Suprapubic skin (tissue), 4 donors: Measurements from ENCODE around the gene SLC5A9.

ENCODE experiments used
- POLR2A ChIP-seq, 2 donors: fragments of 450-650 bp; IDR thresholded peaks; one replicate each; pipeline ENCODE4 v1.6.1; 2017; ENCODE audit warnings: antibody characterized with exemption in 2 of 2, mild to moderate bottlenecking in 2 of 2, moderate library complexity in 2 of 2
- POLR2AphosphoS5 ChIP-seq, 3 donors: sonication (generic); formaldehyde crosslinking; IDR thresholded peaks; one replicate each; pipeline ENCODE4 v1.6.1; 2017; ENCODE audit warnings: antibody characterized with exemption in 3 of 3
- TF ChIP-seq, protein P1 (sequence below), 2 donors: fragments of 200-600 bp in 1 of 2; fragments of 450-650 bp in 1 of 2; sonication (generic) in 1 of 2; IDR thresholded peaks; one replicate each; pipeline ENCODE4 v1.5.1; 2016 to 2019; ENCODE audit warnings: antibody characterized with exemption in 2 of 2, mild to moderate bottlenecking in 1 of 2, moderate library complexity in 1 of 2

DNA sequence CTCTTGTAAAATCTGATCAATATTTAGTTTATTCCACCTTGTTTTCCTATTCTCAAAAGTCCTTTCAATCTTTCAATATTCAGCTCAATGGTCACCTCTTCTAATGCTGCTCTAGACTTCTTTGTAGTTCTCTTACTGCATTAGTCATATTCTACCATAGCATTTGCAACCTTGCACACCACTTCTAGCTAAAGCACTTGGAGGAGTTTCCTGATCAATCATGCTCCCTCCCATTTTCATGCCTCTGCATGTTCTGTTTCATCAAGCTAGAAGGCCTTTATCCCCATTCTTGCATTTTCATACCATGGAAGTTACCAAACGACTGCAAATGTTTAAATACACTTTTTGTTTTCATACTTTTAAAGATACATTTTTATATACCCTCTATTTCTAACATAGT lies 72.1 kb downstream of the SLC5A9 start:
- TF ChIP-seq POLR2AphosphoS5 (IDR thresholded peaks at IDR 0.05) (no peak), POLR2A (IDR thresholded peaks at IDR 0.05) (no peak)
- TF ChIP-seq, protein P1, sequence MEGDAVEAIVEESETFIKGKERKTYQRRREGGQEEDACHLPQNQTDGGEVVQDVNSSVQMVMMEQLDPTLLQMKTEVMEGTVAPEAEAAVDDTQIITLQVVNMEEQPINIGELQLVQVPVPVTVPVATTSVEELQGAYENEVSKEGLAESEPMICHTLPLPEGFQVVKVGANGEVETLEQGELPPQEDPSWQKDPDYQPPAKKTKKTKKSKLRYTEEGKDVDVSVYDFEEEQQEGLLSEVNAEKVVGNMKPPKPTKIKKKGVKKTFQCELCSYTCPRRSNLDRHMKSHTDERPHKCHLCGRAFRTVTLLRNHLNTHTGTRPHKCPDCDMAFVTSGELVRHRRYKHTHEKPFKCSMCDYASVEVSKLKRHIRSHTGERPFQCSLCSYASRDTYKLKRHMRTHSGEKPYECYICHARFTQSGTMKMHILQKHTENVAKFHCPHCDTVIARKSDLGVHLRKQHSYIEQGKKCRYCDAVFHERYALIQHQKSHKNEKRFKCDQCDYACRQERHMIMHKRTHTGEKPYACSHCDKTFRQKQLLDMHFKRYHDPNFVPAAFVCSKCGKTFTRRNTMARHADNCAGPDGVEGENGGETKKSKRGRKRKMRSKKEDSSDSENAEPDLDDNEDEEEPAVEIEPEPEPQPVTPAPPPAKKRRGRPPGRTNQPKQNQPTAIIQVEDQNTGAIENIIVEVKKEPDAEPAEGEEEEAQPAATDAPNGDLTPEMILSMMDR (IDR thresholded peaks at IDR 0.05), result no peak
